HG02588 (cell line): ENCODE results near the gene ARFRP1.
A peak's percentile ranks its signal among the peaks of the same experiment; 100 is the strongest.

Experiments
- ATAC-seq: cut with Tn5 transposase; IDR thresholded peaks from one replicate; pipeline ENCODE4 v1.9.1; 2021; ENCODE audit warnings: mild to moderate bottlenecking, moderate library complexity; ENCODE audit not compliant: unreplicated experiment

ARFRP1 gene

GRCh38 chr20:63707558-63708300 is at the start of gene ARFRP1, which contains the start of gene ZGPAT:
Gene ARFRP1 (minus strand): TSS chr20:63707976. CDS start chr20:63707091, 885 bp downstream.
Gene ZGPAT (plus strand): TSS chr20:63708039. CDS start chr20:63708581, 542 bp downstream.
- ATAC-seq: peak; percentile 67

- ATAC-seq: no peak
Observed at GRCh38 chr20:63756648-63756991, 48.8 kb upstream of the ARFRP1 start.

GRCh38 chr20:63755933-63756647 is 48.3 kb upstream of the ARFRP1 start:
- no peak for ATAC-seq

- no peak for ATAC-seq
Observed at GRCh38 chr20:63754008-63754407, 46.2 kb upstream of the ARFRP1 start.

- no peak for ATAC-seq
Observed at GRCh38 chr20:63753381-63753780, 45.6 kb upstream of the ARFRP1 start.

GRCh38 chr20:63752411-63753101 is 44.8 kb upstream of the ARFRP1 start:
- ATAC-seq: no peak

GRCh38 chr20:63751471-63752271 is 43.9 kb upstream of the ARFRP1 start:
- ATAC-seq: no peak

GRCh38 chr20:63750807-63751470 is 43.2 kb upstream of the ARFRP1 start:
- no peak for ATAC-seq

GRCh38 chr20:63749597-63750508 is 42.1 kb upstream of the ARFRP1 start:
- ATAC-seq: no peak

GRCh38 chr20:63748934-63749270 is 41.1 kb upstream of the ARFRP1 start:
- no peak for ATAC-seq

- no peak for ATAC-seq
Observed at GRCh38 chr20:63748070-63748933, 40.5 kb upstream of the ARFRP1 start.

GRCh38 chr20:63747622-63748069 is 39.9 kb upstream of the ARFRP1 start:
- ATAC-seq: no peak

GRCh38 chr20:63746751-63747315 is 39.1 kb upstream of the ARFRP1 start:
- no peak for ATAC-seq

GRCh38 chr20:63745961-63746731 is 38.4 kb upstream of the ARFRP1 start:
- no peak for ATAC-seq

GRCh38 chr20:63745424-63745805 is 37.6 kb upstream of the ARFRP1 start:
- no peak for ATAC-seq

GRCh38 chr20:63744574-63745423 is 37.0 kb upstream of the ARFRP1 start:
- ATAC-seq: no peak
